Measurements from ENCODE around the gene NFE2L3. TPM values are rescaled to one million over a fixed set of nuclear protein-coding genes. Genes with fewer than 3 reads are reported as not detected.

NFE2L3 gene
- total and polyA plus RNA-seq, 9 of the 15 experiments (the other 6 are each of a cell fraction or from before 2014, with no cell fraction given) = 2.9 to 16.9 (median 12.4) TPM

- no peak for ATAC-seq
- WGBS (ENCODE audit: insufficient coverage, low coverage, missing lambda C conversion rate) = 59% methylated on average over 6 of the region's 6 CpGs
- Histone ChIP-seq H3K4me2 (ENCODE audit: insufficient read depth, low read length) (no peak overlapping the region), H4K20me1 (replicated peaks; ENCODE audit: control insufficient read depth, insufficient read depth, low read length) (no peaks in the 10 kb centered on the region), H3K36me3 (ENCODE audit: control insufficient read depth, insufficient read depth, low read length) (peaks cover 11% of the 10 kb centered on the region; the same call in 1 of the 3 replicates), H2AFZ (ENCODE audit: low read depth, low read length) (no peak overlapping the region), H3K79me2 (ENCODE audit: control insufficient read depth, insufficient read depth, low read length) (no peaks in the 10 kb centered on the region), H3K9me3 (replicated peaks; ENCODE audit: control insufficient read depth, insufficient read depth, low read depth, low read length) (no peaks in the 10 kb centered on the region), H3K4me1 (replicated peaks in 1 of 2; ENCODE audit: control insufficient read depth in 2 of 2, insufficient read depth in 2 of 2, low read length in 2 of 2) (peaks cover 14 to 42% of the 10 kb centered on the region in 2 experiments), H3K27ac (ENCODE audit: extremely low read depth, low read depth, low read length) (no peak overlapping the region), H3K9me1 (ENCODE audit: control insufficient read depth, insufficient read depth, low read length) (no peaks in the 10 kb centered on the region), H3K9ac (ENCODE audit: insufficient read depth in 1 of 2, low read depth in 2 of 2, low read length in 2 of 2) (peak overlapping the region in 1 of 2 experiments; percentile 54; a peak in 1 of 4 replicates), H3K27me3 (ENCODE audit: control insufficient read depth in 2 of 2, insufficient read depth in 2 of 2, low read length in 2 of 2) (no peaks in the 10 kb centered on the region), H3K4me3 (no peak overlapping the region)
- no peak for FAIRE-seq
- ChIA-PET POLR2A (interaction anchor here (0.7 to 5.3 kb wide), 9 partner anchors 9 to 286 kb away, joined by 3 to 23 read pairs (median 4); no protein-coding TSS in a partner anchor), CTCF (ENCODE audit: low intra/inter-chr PET ratio) (no interaction called here)
- intact Hi-C loops (cut with micrococcal nuclease) (no loop called here), in situ Hi-C loops (cut with MboI) (loop anchor here (5.0 kb wide), 1 partner anchor 90 kb away; no protein-coding TSS in a partner anchor)
- peak; percentile 72 for TF ChIP-seq NFIC (IDR thresholded peaks at IDR 0.05)
- TF ChIP-seq, protein P1, sequence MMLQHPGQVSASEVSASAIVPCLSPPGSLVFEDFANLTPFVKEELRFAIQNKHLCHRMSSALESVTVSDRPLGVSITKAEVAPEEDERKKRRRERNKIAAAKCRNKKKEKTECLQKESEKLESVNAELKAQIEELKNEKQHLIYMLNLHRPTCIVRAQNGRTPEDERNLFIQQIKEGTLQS (IDR thresholded peaks at IDR 0.05) = no peak
- TF ChIP-seq, protein P1 (CRISPR knock-in tag; conservative IDR thresholded peaks at IDR 0.05) = no peak
- no peak for DNase-seq (ENCODE audit: extremely low read depth in 1 of 4, low spot score in 3 of 4)
- no TSS peak for BruUV-seq (replicated peaks)
Observed at GRCh38 chr7:26182283-26182682, 30.3 kb downstream of the NFE2L3 start.

GRCh38 chr7:26182706-26183105, 30.7 kb downstream of the NFE2L3 start:
- intact Hi-C loops (cut with micrococcal nuclease) (no loop called here), in situ Hi-C loops (cut with MboI) (loop anchor here (5.0 kb wide), 1 partner anchor 90 kb away; no protein-coding TSS in a partner anchor)
- ATAC-seq = no peak
- TF ChIP-seq RBM22 (IDR thresholded peaks at IDR 0.05; ENCODE audit: low read depth, low read length, poor library complexity, severe bottlenecking) (peak; percentile 10), STAT5A (IDR thresholded peaks at IDR 0.05; ENCODE audit: borderline replicate concordance, low read length) (no peak), LEF1 (IDR thresholded peaks at IDR 0.05) (no peak), POLR2G (IDR thresholded peaks at IDR 0.05; ENCODE audit: low read depth, low read length) (0 out of 2 replicates have a peak, but pooled peaks have one; percentile 25)
- Histone ChIP-seq H3K4me1 (replicated peaks in 1 of 2; ENCODE audit: control insufficient read depth in 2 of 2, insufficient read depth in 2 of 2, low read length in 2 of 2) (peaks cover 12 to 44% of the 10 kb centered on the region in 2 experiments), H3K9me3 (replicated peaks; ENCODE audit: control insufficient read depth, insufficient read depth, low read depth, low read length) (no peaks in the 10 kb centered on the region), H3K36me3 (ENCODE audit: control insufficient read depth, insufficient read depth, low read length) (peaks cover 13% of the 10 kb centered on the region; the same call in 1 of the 3 replicates), H3K4me2 (ENCODE audit: insufficient read depth, low read length) (no peak overlapping the region), H3K79me2 (ENCODE audit: control insufficient read depth, insufficient read depth, low read length) (no peaks in the 10 kb centered on the region), H3K9me1 (ENCODE audit: control insufficient read depth, insufficient read depth, low read length) (no peaks in the 10 kb centered on the region), H3K9ac (ENCODE audit: insufficient read depth in 1 of 2, low read depth in 2 of 2, low read length in 2 of 2) (peak overlapping the region in 1 of 2 experiments; percentile 61; a peak in 2 of 4 replicates), H3K4me3 (no peak overlapping the region), H4K20me1 (replicated peaks; ENCODE audit: control insufficient read depth, insufficient read depth, low read length) (peaks cover 3% of the 10 kb centered on the region; the same call in 1 of the 2 replicates), H3K27ac (ENCODE audit: extremely low read depth, low read depth, low read length) (no peak overlapping the region), H3K27me3 (ENCODE audit: control insufficient read depth in 2 of 2, insufficient read depth in 2 of 2, low read length in 2 of 2) (no peaks in the 10 kb centered on the region), H2AFZ (ENCODE audit: low read depth, low read length) (no peak overlapping the region)
- ChIA-PET POLR2A (interaction anchor here (0.7 to 5.3 kb wide), 9 partner anchors 9 to 286 kb away, joined by 3 to 23 read pairs (median 3); no protein-coding TSS in a partner anchor), CTCF (ENCODE audit: low intra/inter-chr PET ratio) (no interaction called here)
- WGBS (ENCODE audit: insufficient coverage, low coverage, missing lambda C conversion rate) = 76% methylated on average over 8 of the region's 8 CpGs
- DNase-seq (ENCODE audit: extremely low read depth in 1 of 4, low spot score in 3 of 4) = no peak
- FAIRE-seq = no peak
- no TSS peak for BruUV-seq (replicated peaks)
